ENCODE data around the gene ZNF101. TPM values are rescaled to one million over a fixed set of nuclear protein-coding genes. Genes with fewer than 3 reads are reported as not detected.

Gene ZNF101
- total RNA-seq, 1 donor from 2014 or later: 16.2 TPM

DNA sequence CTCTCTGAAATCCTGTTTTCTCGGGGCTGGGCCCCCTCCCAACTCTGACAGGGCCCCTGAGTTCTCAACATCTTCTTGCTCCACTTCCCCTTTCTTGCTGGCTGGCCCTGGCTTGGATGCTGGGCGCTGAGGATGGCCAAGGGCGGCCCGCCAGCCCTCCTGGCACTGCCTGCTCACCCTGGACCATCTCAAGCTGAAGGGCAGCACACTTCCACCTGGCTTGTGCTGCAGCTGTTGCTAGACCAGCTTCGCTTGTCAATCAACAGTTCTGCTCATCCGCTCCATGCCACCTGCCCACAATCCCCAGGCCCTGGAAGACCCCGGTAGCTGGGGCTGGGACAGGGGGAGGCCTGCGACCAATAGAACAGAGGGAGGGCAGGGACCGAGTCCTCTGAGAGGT, 18.3 kb upstream of the ZNF101 start:
- Mint-ChIP-seq H3K4me3 (no peak overlapping the region), H3K36me3 (ENCODE audit: low read depth) (peaks cover 11% of the 10 kb centered on the region), H3K27ac (ENCODE audit: unreplicated experiment) (no peak overlapping the region), H3K9me3 (no peaks in the 10 kb centered on the region), H3K27me3 (ENCODE audit: low read depth) (no peaks in the 10 kb centered on the region), H3K4me1 (no peaks in the 10 kb centered on the region)
- no peak for TF ChIP-seq CTCF (conservative IDR thresholded peaks at IDR 0.05)
- no peak for DNase-seq (ENCODE audit: low read depth, low spot score)

DNA sequence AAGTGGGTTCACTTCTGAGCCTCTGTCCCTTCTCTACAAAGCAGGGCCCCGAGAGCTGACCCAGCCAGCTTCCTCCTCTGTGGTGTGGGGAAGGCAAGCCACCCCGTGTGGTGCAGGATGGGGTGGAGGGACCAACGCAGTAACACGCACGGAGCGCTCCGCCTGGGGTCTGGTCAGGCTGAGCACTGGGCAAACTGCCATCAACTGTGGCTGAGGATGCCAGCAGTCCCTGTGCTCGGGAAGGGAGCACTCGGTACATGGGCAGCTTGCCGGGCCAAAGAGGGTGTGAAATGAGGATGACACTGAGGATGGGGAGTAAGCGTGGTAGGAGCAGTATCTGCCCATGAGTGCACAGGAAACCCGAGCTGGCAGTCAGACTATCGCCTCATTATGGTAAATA, 17.6 kb upstream of the ZNF101 start:
- Mint-ChIP-seq H3K27ac (ENCODE audit: unreplicated experiment) (no peak overlapping the region), H3K9me3 (no peaks in the 10 kb centered on the region), H3K27me3 (ENCODE audit: low read depth) (no peaks in the 10 kb centered on the region), H3K4me1 (no peaks in the 10 kb centered on the region), H3K36me3 (ENCODE audit: low read depth) (peaks cover 11% of the 10 kb centered on the region), H3K4me3 (no peak overlapping the region)
- TF ChIP-seq CTCF (conservative IDR thresholded peaks at IDR 0.05): no peak
- DNase-seq (ENCODE audit: low read depth, low spot score): no peak

DNA sequence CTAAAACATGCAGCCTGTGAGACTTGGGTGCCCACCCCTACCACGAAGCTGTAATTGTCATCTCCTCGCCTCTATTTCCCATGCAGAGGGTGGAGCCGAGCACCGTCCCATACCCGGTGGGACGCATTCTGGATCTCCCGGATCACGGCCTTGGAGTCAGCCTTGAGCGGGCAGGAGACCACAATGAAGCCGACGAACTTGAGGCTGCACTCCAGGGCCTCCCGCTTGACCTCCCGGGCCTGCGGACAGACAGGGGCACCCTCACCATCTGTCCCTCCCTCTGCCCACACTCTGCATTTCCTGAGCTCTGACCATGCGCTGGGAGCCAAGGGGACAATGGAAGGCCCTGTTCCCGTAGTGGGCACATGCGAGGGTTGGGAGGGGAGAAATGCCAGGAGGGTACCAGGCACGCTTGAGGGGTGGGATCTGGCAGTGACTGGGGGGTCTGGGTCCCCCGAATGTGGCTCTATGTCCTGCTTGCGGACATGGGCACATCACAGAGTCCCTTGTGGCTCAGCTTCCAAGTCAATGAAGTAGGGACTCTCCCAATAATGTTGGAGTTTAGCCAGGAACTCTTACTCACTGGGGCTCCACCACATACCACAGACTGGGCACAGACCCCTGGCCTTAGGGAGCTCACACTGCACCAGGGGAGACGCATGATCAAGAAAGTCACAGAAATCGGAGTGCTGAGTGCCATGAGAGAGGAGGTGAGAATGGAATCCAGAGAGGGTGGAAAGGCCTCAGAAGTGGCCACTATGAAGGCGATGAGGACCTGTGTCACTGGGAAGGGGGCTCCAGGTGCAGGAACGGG, 15.9 kb upstream of the ZNF101 start:
- Mint-ChIP-seq H3K4me3 (no peak overlapping the region), H3K27ac (ENCODE audit: unreplicated experiment) (no peak overlapping the region), H3K27me3 (ENCODE audit: low read depth) (no peaks in the 10 kb centered on the region), H3K4me1 (no peaks in the 10 kb centered on the region), H3K36me3 (ENCODE audit: low read depth) (peaks cover 13% of the 10 kb centered on the region), H3K9me3 (no peaks in the 10 kb centered on the region)
- no peak for DNase-seq (ENCODE audit: low read depth, low spot score)
- no peak for TF ChIP-seq CTCF (conservative IDR thresholded peaks at IDR 0.05)

DNA sequence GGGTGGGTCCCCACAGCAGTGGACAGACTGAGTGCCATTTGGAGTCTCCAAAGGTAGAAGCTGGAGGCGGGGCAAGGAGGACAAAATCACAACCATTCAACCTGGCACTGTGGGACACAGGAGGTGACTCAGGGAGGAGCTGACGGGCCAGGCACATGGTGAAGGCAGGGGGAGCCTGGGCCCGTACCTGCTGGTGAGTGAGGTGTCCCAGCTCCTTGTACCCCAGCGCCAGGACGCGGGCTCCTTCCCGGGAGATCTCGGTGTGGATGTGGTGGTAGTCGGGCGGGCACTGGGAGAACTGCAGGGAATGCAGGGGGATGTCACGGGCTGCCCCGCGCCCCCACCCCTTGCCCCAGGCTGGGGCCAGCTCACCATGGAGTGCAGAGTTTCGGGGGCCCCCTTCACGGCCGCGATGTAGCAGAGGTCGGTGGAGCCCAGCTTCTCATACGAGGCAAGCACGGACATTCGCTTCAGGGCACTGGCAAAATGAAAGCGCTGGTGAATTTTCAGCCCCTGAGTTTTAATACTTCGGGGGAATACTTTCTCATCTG, 15.0 kb upstream of the ZNF101 start:
- H3K9me3 Mint-ChIP-seq: no peaks in the 10 kb centered on the region
- no peaks in the 10 kb centered on the region for H3K27me3 Mint-ChIP-seq (ENCODE audit: low read depth)
- TF ChIP-seq CTCF (conservative IDR thresholded peaks at IDR 0.05): no peak
- no peak overlapping the region for H3K4me3 Mint-ChIP-seq
- no peak for DNase-seq (ENCODE audit: low read depth, low spot score)
- H3K4me1 Mint-ChIP-seq: no peaks in the 10 kb centered on the region
- no peak overlapping the region for H3K27ac Mint-ChIP-seq (ENCODE audit: unreplicated experiment)
- H3K36me3 Mint-ChIP-seq (ENCODE audit: low read depth): peaks cover 16% of the 10 kb centered on the region

DNA sequence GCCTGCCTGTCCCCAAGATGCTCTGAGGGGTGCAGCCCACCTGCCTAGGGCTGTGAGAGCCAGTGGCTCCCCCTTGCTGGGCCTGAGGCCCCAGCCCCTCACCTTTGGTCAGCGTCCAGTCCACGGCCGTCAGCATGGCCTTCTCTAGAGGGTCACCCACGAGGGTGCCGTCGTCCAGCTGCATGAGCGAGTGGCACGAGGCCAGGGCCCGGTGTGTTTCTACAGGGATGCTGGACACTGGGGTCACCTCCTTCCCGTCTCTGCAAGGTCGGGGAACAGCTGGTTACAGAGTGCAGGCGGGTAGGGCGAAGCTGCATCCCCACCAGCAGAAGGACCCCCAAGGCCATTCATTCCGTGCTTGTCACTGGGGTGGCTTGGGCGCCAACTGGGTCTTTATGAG, 14.2 kb upstream of the ZNF101 start:
- no peak for DNase-seq (ENCODE audit: low read depth, low spot score)
- Mint-ChIP-seq H3K4me3 (no peak overlapping the region), H3K36me3 (ENCODE audit: low read depth) (peaks cover 13% of the 10 kb centered on the region), H3K27me3 (ENCODE audit: low read depth) (no peaks in the 10 kb centered on the region), H3K9me3 (no peaks in the 10 kb centered on the region), H3K4me1 (no peaks in the 10 kb centered on the region), H3K27ac (ENCODE audit: unreplicated experiment) (no peak overlapping the region)
- TF ChIP-seq CTCF (conservative IDR thresholded peaks at IDR 0.05): no peak

Measured in neural crest cell (in vitro differentiated cells).